ENCODE results near the gene AEN. TPM values are rescaled to one million over a fixed set of nuclear protein-coding genes. Genes with fewer than 3 reads are reported as not detected.

The AEN gene
- total RNA-seq, 3 donors from 2014 or later, result 8.9 to 22.6 (median 13.3) TPM

GRCh38 chr15:88624156-88624970 is 3.2 kb downstream of the AEN start:
- Histone ChIP-seq H3K4me1 (ENCODE audit: low read depth) (peaks cover 24% of the 10 kb centered on the region), H3K4me3 (no peak overlapping the region), H3K9me3 (no peaks in the 10 kb centered on the region), H3K36me3 (ENCODE audit: low read depth) (no peaks in the 10 kb centered on the region)
- TF ChIP-seq, protein P1, sequence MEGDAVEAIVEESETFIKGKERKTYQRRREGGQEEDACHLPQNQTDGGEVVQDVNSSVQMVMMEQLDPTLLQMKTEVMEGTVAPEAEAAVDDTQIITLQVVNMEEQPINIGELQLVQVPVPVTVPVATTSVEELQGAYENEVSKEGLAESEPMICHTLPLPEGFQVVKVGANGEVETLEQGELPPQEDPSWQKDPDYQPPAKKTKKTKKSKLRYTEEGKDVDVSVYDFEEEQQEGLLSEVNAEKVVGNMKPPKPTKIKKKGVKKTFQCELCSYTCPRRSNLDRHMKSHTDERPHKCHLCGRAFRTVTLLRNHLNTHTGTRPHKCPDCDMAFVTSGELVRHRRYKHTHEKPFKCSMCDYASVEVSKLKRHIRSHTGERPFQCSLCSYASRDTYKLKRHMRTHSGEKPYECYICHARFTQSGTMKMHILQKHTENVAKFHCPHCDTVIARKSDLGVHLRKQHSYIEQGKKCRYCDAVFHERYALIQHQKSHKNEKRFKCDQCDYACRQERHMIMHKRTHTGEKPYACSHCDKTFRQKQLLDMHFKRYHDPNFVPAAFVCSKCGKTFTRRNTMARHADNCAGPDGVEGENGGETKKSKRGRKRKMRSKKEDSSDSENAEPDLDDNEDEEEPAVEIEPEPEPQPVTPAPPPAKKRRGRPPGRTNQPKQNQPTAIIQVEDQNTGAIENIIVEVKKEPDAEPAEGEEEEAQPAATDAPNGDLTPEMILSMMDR (IDR thresholded peaks at IDR 0.05), result no peak
- ATAC-seq, result peak; percentile 23
- DNase-seq, result peak in 2 of 3 donors; percentile 21 to 52
- intact Hi-C loops (cut with DNase I, micrococcal nuclease), result no loop called here

GRCh38 chr15:88624971-88625490 is 3.9 kb downstream of the AEN start:
- Histone ChIP-seq H3K9me3 (no peaks in the 10 kb centered on the region), H3K4me3 (no peak overlapping the region), H3K4me1 (ENCODE audit: low read depth) (peaks cover 26% of the 10 kb centered on the region), H3K36me3 (ENCODE audit: low read depth) (no peaks in the 10 kb centered on the region)
- TF ChIP-seq, protein P1 (IDR thresholded peaks at IDR 0.05), result no peak
- no peak for ATAC-seq
- peak in 1 of 3 donors; percentile 18 for DNase-seq
- intact Hi-C loops (cut with DNase I, micrococcal nuclease), result no loop called here

DNA sequence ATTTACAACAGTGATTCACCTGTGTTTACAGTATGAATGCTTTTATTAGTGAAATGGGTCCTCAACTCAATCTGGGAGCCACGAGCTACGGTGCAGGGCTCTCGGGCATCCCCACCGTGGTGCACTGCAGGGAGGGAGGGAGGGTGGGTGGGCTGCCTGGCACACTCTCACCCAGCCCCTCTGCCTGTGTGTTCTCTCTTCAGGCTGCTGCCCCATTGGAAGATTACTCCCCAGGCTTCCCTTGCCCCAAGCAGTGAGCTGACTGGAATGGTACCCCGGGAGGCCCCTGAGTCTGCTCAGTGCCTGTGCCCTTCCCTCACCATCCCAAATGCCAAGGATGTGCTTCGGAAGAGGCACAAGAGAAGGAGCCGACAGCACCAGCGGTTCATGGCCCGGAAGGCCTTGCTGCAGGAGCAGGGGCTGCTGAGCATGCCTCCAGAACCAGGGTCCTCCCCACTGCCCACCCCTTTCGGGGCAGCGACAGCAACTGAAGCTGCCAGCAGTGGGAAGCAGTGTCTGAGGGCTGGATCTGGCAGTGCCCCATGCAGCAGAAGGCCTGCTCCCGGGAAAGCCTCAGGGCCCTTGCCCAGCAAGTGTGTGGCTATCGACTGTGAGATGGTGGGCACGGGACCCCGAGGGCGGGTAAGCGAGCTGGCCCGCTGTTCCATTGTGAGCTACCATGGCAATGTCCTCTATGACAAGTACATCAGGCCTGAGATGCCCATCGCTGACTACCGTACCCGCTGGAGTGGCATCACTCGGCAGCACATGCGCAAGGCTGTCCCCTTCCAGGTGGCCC is 5.0 kb downstream of the AEN start:
- intact Hi-C loops (cut with DNase I, micrococcal nuclease), result no loop called here
- ATAC-seq (no peak), DNase-seq (peak in 2 of 3 donors; percentile 27 to 52)
- no peak overlapping the region for H3K4me3 ChIP-seq
- H3K9me3 ChIP-seq, result no peaks in the 10 kb centered on the region
- TF ChIP-seq, protein P1 (IDR thresholded peaks at IDR 0.05), result no peak
- peaks cover 24% of the 10 kb centered on the region for H3K4me1 ChIP-seq (ENCODE audit: low read depth)
- H3K36me3 ChIP-seq (ENCODE audit: low read depth), result no peaks in the 10 kb centered on the region

DNA sequence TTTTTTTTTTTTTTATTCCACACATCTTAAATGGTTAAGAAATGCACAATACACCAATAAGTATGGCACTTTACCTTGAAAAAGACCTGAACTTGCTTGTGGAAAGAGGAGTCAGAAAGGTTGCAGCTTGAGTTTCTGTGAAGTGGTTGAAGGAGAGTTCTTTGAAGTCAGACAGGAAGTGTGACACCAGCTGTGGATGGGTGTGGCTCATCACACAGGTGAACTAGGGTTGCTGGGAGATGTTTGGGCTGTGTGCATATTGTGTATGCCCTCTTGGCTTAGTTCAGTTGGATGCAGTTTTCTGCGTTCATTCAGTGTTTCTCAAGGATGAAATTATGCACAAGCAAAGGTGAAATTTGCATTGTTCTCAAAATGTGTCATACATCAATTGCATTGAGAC is 6.3 kb downstream of the AEN start:
- Histone ChIP-seq H3K9me3 (no peaks in the 10 kb centered on the region), H3K4me1 (ENCODE audit: low read depth) (peaks cover 24% of the 10 kb centered on the region), H3K4me3 (no peak overlapping the region), H3K36me3 (ENCODE audit: low read depth) (no peaks in the 10 kb centered on the region)
- TF ChIP-seq, protein P1 (IDR thresholded peaks at IDR 0.05), result no peak
- peak; percentile 37 to 78 (median 67) for DNase-seq
- ATAC-seq, result peak; percentile 70
- intact Hi-C loops (cut with DNase I, micrococcal nuclease), result no loop called here

DNA sequence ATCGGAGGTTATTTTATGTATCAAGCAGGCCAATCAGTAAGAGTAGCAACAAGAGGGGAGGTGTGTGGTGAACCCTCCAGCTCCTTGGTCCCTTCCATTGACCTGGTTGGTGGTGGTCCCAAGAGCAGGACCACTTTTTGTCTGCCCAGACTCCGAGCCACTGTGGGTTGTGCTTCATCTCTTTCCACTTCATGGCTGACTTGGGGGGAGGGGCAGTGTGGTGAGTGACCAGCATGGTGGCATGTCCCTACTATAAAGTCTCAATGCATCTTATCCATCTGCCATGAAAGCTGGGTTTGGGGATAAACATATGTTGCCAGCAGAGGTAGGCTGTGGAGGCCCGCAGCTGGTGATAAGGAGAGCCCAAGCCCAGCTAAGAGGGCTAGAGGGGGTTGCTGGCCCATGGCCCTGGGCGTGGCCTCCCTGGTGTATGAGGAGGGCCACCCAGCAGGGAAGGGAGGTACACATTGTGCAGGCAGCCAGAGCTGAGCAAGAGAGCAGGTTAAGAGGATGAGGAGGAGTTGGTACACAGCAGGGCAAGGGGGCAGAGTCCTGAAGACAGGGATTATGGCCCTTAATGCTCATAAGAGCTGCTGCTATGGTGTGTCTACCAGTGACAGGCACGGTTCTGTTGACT is 7.0 kb downstream of the AEN start:
- intact Hi-C loops (cut with DNase I, micrococcal nuclease), result no loop called here
- no peaks in the 10 kb centered on the region for H3K9me3 ChIP-seq
- ATAC-seq, result no peak
- no peak overlapping the region for H3K4me3 ChIP-seq
- TF ChIP-seq, protein P1 (IDR thresholded peaks at IDR 0.05), result no peak
- H3K4me1 ChIP-seq (ENCODE audit: low read depth), result peaks cover 20% of the 10 kb centered on the region
- H3K36me3 ChIP-seq (ENCODE audit: low read depth), result no peaks in the 10 kb centered on the region
- peak in 2 of 3 donors; percentile 28 to 53 for DNase-seq

Measured in mucosa of descending colon (tissue), 3 donors.